Trophoblast cell (in vitro differentiated cells and primary cell): Measurements from ENCODE around the gene IVD.

ENCODE experiments used
- DNase-seq, 2 donors: peaks; one replicate each; pipeline ENCODE4 v3.0.0-alpha.2; 2016
- H2AFZ ChIP-seq: 2 replicates; pipeline ENCODE4 v1.6.1; 2013; ENCODE audit warnings: low read length, moderate library complexity, mild to moderate bottlenecking; ENCODE audit not compliant: insufficient read depth, poor library complexity
- H2AK5ac ChIP-seq: 2 replicates; pipeline ENCODE4 v1.6.1; 2013; ENCODE audit warnings: mild to moderate bottlenecking, low read length
- H2BK120ac ChIP-seq: 2 replicates; pipeline ENCODE4 v1.6.1; 2013; ENCODE audit warnings: low read length, mild to moderate bottlenecking, moderate library complexity; ENCODE audit not compliant: insufficient read depth, poor library complexity
- H2BK12ac ChIP-seq: 2 replicates; pipeline ENCODE4 v1.6.1; 2013; ENCODE audit warnings: mild to moderate bottlenecking, low read length, moderate library complexity
- H2BK5ac ChIP-seq: 2 replicates; pipeline ENCODE4 v1.6.1; 2013; ENCODE audit warnings: low read length, low read depth, moderate library complexity, mild to moderate bottlenecking; ENCODE audit not compliant: poor library complexity
- H3K14ac ChIP-seq: 2 replicates; pipeline ENCODE4 v1.6.1; 2013; ENCODE audit warnings: mild to moderate bottlenecking, low read length
- H3K18ac ChIP-seq: 2 replicates; pipeline ENCODE4 v1.6.1; 2013; ENCODE audit warnings: mild to moderate bottlenecking, low read length
- H3K23ac ChIP-seq: 2 replicates; pipeline ENCODE4 v1.6.1; 2013; ENCODE audit warnings: low read length
- H3K27ac ChIP-seq: 2 replicates; pipeline ENCODE4 v1.5.1; 2013; ENCODE audit warnings: low read depth, mild to moderate bottlenecking, inconsistent platforms, low read length, moderate library complexity
- H3K27me3 ChIP-seq: 2 replicates; pipeline ENCODE4 v1.6.1; 2013; ENCODE audit warnings: inconsistent platforms, mild to moderate bottlenecking, low read length, moderate library complexity; ENCODE audit not compliant: insufficient read depth
- H3K36me3 ChIP-seq, 2 experiments: 1 replicate in 1 of 2; 2 replicates in 1 of 2; pipeline ENCODE4 v1.6.1; 2013; ENCODE audit warnings: low read length in 2 of 2, mild to moderate bottlenecking in 2 of 2, moderate library complexity in 1 of 2; ENCODE audit not compliant: insufficient read depth in 2 of 2, control insufficient read depth in 1 of 2
- H3K4ac ChIP-seq: 2 replicates; pipeline ENCODE4 v1.6.1; 2013; ENCODE audit warnings: low read depth, mild to moderate bottlenecking, low read length, moderate library complexity
- H3K4me1 ChIP-seq, 2 experiments: 1 replicate in 1 of 2; 2 replicates in 1 of 2; pipeline ENCODE4 v1.6.1; 2013; ENCODE audit warnings: low read length in 2 of 2, mild to moderate bottlenecking in 2 of 2, moderate library complexity in 1 of 2; ENCODE audit not compliant: insufficient read depth in 2 of 2, control insufficient read depth in 1 of 2
- H3K4me2 ChIP-seq: 2 replicates; pipeline ENCODE4 v1.6.1; 2013; ENCODE audit warnings: inconsistent platforms, mild to moderate bottlenecking, low read length, moderate library complexity
- H3K4me3 ChIP-seq: 2 replicates; pipeline ENCODE4 v1.5.1; 2013; ENCODE audit warnings: mild to moderate bottlenecking, low read depth, low read length, inconsistent platforms
- H3K79me1 ChIP-seq: one replicate; pipeline ENCODE4 v1.6.1; 2013; ENCODE audit warnings: low read length
- H3K79me2 ChIP-seq: 2 replicates; pipeline ENCODE4 v1.6.1; 2013; ENCODE audit warnings: low read length, mild to moderate bottlenecking; ENCODE audit not compliant: control insufficient read depth, insufficient read depth, poor library complexity
- H3K9ac ChIP-seq: 2 replicates; pipeline ENCODE4 v1.6.1; 2013; ENCODE audit warnings: mild to moderate bottlenecking, low read length
- H3K9me3 ChIP-seq: 2 replicates; pipeline ENCODE4 v1.6.1; 2013; ENCODE audit warnings: low read depth, mild to moderate bottlenecking, control low read depth, inconsistent platforms, low read length; ENCODE audit not compliant: insufficient read depth
- H4K12ac ChIP-seq: 2 replicates; pipeline ENCODE4 v1.6.1; 2013; ENCODE audit warnings: low read depth, mild to moderate bottlenecking, low read length, moderate library complexity
- H4K8ac ChIP-seq: 2 replicates; pipeline ENCODE4 v1.6.1; 2013; ENCODE audit warnings: low read depth, mild to moderate bottlenecking, low read length, moderate library complexity
- H4K91ac ChIP-seq: one replicate; pipeline ENCODE4 v1.6.1; 2013; ENCODE audit warnings: low read depth, mild to moderate bottlenecking, low read length, moderate library complexity
- WGBS: extraction: QIAGEN DNeasy Blood & Tissue Kit; methylation state at CpG from one replicate; pipeline ENCODE4 v1.1.7; 2013; ENCODE audit warnings: missing lambda C conversion rate; ENCODE audit not compliant: insufficient read length, insufficient coverage; ENCODE audit errors: extremely low coverage; 5-methylcytosine and 5-hydroxymethylcytosine counted together

The IVD gene

DNA sequence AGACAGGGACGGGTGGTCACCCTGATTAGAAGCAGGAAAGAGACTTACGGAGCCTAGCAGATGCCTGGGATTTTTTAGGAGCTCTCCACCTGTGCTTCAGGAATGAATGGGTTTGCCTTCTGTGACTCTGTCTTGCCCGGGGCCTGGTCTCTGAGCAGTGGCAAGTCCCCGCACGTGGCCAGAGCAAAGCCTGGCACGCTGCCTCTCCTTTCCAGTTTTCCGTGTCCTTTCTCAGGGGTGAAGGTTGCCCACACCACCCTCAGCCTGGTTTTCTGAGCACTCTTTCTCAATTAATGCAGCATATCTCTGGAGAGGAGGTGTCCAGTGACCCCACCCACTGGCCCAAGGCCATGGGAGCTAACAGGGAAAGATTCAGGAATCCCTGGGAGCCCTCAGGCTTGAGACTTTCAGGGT, 50.7 kb downstream of the IVD start:
- no CpG with 5 or more reads among the region's 7 CpGs for WGBS
- H4K91ac ChIP-seq = no peak overlapping the region
- H3K18ac ChIP-seq = no peak overlapping the region

DNA sequence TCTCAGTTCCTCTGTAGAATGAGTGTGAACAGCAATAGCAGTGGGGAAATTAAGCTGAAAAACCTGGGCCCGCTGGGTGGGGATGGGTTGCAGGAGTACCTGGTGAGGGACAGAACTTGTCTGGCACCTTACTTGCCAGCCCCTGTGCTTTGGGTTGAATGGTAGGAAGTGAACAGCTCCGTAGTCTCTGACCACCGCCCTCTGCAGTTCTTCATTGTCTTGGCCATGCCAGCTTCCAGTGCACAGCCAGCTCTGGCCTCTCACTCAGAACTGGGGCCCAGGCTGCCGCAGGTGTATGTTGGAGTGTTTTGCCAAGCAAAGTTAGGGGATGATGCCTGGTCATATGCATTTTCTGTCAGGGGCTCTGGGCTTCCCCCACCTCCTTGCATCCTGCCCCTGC, 51.1 kb downstream of the IVD start:
- no peak overlapping the region for H2BK120ac ChIP-seq
- H4K12ac ChIP-seq = no peak overlapping the region
- no peak overlapping the region for H3K18ac ChIP-seq
- H2AFZ ChIP-seq = no peak overlapping the region
- no peak overlapping the region for H2BK12ac ChIP-seq
- no peak overlapping the region for H2AK5ac ChIP-seq
- no CpG with 5 or more reads among the region's 4 CpGs for WGBS
- peak overlapping the region; percentile 19 for H3K4ac ChIP-seq
- no peak overlapping the region for H3K23ac ChIP-seq
- H3K4me1 ChIP-seq = peaks cover 27 to 39% of the 10 kb centered on the region in 2 experiments
- H3K4me2 ChIP-seq = no peak overlapping the region
- DNase-seq = no peak
- H3K27ac ChIP-seq = no peak overlapping the region
- no peaks in the 10 kb centered on the region for H3K79me1 ChIP-seq
- H3K79me2 ChIP-seq = peaks cover 4% of the 10 kb centered on the region
- H4K8ac ChIP-seq = no peak overlapping the region
- H3K27me3 ChIP-seq = no peaks in the 10 kb centered on the region
- H4K91ac ChIP-seq = no peak overlapping the region
- H3K9me3 ChIP-seq = no peaks in the 10 kb centered on the region
- H2BK5ac ChIP-seq = no peak overlapping the region
- H3K4me3 ChIP-seq = no peak overlapping the region
- H3K14ac ChIP-seq = no peak overlapping the region
- H3K9ac ChIP-seq = no peak overlapping the region
- peaks cover 14 to 15% of the 10 kb centered on the region in 2 experiments for H3K36me3 ChIP-seq

More for the DNA sequence above, 50.7 kb downstream of the IVD start:
- Histone ChIP-seq H2BK5ac (no peak overlapping the region), H3K36me3 (peaks cover 14 to 15% of the 10 kb centered on the region in 2 experiments), H3K14ac (no peak overlapping the region), H3K4ac (no peak overlapping the region), H2AK5ac (no peak overlapping the region), H3K4me2 (no peak overlapping the region), H3K79me1 (no peaks in the 10 kb centered on the region), H3K4me1 (peaks cover 27 to 39% of the 10 kb centered on the region in 2 experiments), H3K27me3 (no peaks in the 10 kb centered on the region), H3K27ac (no peak overlapping the region), H3K79me2 (peaks cover 5% of the 10 kb centered on the region), H3K9me3 (no peaks in the 10 kb centered on the region), H2BK120ac (no peak overlapping the region), H2AFZ (no peak overlapping the region), H3K9ac (no peak overlapping the region), H3K4me3 (no peak overlapping the region), H2BK12ac (no peak overlapping the region), H4K12ac (no peak overlapping the region), H3K23ac (no peak overlapping the region), H4K8ac (no peak overlapping the region)
- peak; percentile 78 to 79 for DNase-seq

DNA sequence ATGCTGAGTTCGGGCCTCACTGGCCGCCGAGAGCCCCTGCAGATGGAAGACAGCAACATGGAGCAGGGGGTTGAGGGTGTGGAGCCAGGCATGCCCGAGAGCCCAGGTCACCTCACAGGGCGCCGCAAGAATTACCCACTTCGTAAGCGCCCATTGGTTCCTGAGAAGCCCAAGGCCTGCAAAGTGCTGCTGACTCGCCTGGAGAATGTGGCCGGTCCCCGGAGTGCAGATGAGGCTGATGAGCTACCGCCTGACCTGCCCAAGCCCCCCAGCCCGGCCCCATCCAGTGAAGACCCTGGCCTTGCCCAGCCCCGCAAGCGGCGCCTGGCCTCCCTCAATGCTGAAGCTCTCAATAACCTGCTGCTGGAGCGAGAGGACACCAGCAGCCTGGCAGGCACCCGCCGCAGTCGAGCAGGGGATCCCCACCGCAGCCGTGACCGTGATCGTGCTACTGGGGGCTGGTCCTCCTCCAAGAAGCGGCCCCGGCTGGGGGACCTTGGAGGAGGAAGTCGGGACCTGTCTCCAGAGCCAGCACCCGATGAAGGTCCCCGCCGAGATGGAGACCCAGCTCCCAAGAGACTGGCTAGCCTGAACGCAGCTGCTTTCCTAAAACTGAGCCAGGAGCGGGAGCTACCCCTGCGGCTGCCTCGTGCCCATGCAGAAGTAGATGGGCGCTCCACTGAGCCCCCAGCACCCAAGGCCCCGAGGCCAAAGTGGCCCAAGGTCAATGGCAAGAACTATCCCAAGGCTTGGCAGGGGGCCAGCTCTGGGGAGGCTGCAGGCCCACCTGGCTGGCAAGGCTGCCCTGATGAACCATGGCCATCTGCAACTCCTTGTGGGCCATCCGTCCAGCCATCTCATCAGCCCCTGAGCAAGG, 53.1 kb downstream of the IVD start:
- Histone ChIP-seq H3K4ac (peak overlapping the region; percentile 20), H3K79me1 (no peaks in the 10 kb centered on the region), H3K4me1 (peaks cover 27 to 39% of the 10 kb centered on the region in 2 experiments), H3K9ac (no peak overlapping the region), H4K12ac (no peak overlapping the region), H2BK5ac (no peak overlapping the region), H3K14ac (no peak overlapping the region), H3K27me3 (no peaks in the 10 kb centered on the region), H2AFZ (no peak overlapping the region), H3K79me2 (peaks cover 4% of the 10 kb centered on the region), H2AK5ac (no peak overlapping the region), H4K91ac (no peak overlapping the region), H3K9me3 (peaks cover 3% of the 10 kb centered on the region), H3K27ac (no peak overlapping the region), H3K36me3 (peaks cover 23 to 27% of the 10 kb centered on the region in 2 experiments), H2BK12ac (no peak overlapping the region), H3K4me3 (no peak overlapping the region), H3K4me2 (no peak overlapping the region), H2BK120ac (no peak overlapping the region), H3K18ac (no peak overlapping the region), H4K8ac (no peak overlapping the region), H3K23ac (no peak overlapping the region)
- no CpG with 5 or more reads among the region's 37 CpGs for WGBS
- no peak for DNase-seq

DNA sequence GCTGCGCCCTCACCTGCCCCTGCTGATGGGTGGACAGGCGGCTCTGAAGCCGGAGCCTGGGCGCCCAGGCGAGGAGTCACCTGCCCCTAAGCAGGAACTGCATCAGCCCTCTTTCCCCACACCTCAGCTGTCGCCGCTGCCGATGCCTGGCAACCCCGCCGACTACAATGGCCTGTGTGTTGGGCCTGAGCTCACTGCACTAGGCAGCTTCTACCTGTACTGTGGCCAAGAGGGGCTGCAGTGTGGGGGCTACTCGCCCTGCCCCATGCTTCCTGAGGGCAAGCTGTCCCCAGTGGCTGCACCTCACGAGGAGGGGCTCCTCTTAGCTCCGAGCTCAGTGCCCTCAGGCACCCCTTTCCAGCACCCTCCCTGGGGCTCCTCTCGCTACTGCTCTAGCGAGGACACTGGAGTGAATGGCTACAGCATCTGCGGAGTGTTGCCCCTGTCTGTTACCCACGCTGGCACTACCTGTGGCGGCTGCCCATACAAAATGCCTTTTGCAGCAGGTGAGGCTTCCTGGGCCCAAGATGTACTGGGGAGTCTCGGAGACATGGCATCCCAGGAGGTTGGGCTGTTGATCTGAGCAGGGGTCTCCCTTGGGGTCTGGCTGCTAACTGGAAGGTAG, 53.9 kb downstream of the IVD start:
- Histone ChIP-seq H3K36me3 (peaks cover 27 to 34% of the 10 kb centered on the region in 2 experiments), H3K27ac (no peak overlapping the region), H3K4me1 (peaks cover 26 to 40% of the 10 kb centered on the region in 2 experiments), H4K8ac (no peak overlapping the region), H3K4ac (no peak overlapping the region), H3K23ac (no peak overlapping the region), H3K4me2 (no peak overlapping the region), H3K27me3 (no peaks in the 10 kb centered on the region), H4K12ac (no peak overlapping the region), H3K79me2 (peaks cover 4% of the 10 kb centered on the region), H3K9me3 (peaks cover 3% of the 10 kb centered on the region), H3K4me3 (no peak overlapping the region), H3K79me1 (no peaks in the 10 kb centered on the region), H2BK5ac (no peak overlapping the region), H2BK120ac (no peak overlapping the region), H3K9ac (no peak overlapping the region), H4K91ac (no peak overlapping the region), H2AK5ac (no peak overlapping the region), H2BK12ac (no peak overlapping the region), H3K18ac (no peak overlapping the region), H2AFZ (no peak overlapping the region), H3K14ac (no peak overlapping the region)
- WGBS = no CpG with 5 or more reads among the region's 19 CpGs
- no peak for DNase-seq
